Measurements from ENCODE around the gene ARHGAP22. TPM values are rescaled to one million over a fixed set of nuclear protein-coding genes. Genes with fewer than 3 reads are reported as not detected.

ARHGAP22 gene
- total RNA-seq, 1 experiment from 2014 or later: 1.8 TPM

GRCh38 chr10:48620719-48621118, 15.8 kb upstream of the ARHGAP22 start:
- no peaks in the 10 kb centered on the region for H3K4me1 ChIP-seq (ENCODE audit: control insufficient read depth, insufficient read depth, low read length)
- ATAC-seq (no peak), DNase-seq (ENCODE audit: low read depth, low spot score) (no peak)
- H3K4me3 ChIP-seq (ENCODE audit: low read depth in 2 of 2, low read length in 2 of 2): no peak overlapping the region
- intact Hi-C loops (cut with micrococcal nuclease; ENCODE audit: unreplicated experiment): no loop called here
- POLR2A ChIA-PET: no interaction called here
- H3K27me3 ChIP-seq (ENCODE audit: control insufficient read depth, insufficient read depth, low read length): no peaks in the 10 kb centered on the region; the same call in 1 of the 2 replicates
- H3K9me3 ChIP-seq (ENCODE audit: control insufficient read depth, insufficient read depth, low read depth, low read length): peaks cover 5% of the 10 kb centered on the region; the same call in 1 of the 2 replicates
- TF ChIP-seq POLR2AphosphoS5 (IDR thresholded peaks at IDR 0.05; ENCODE audit: low read depth, low read length): no peak
- TF ChIP-seq, protein P1, sequence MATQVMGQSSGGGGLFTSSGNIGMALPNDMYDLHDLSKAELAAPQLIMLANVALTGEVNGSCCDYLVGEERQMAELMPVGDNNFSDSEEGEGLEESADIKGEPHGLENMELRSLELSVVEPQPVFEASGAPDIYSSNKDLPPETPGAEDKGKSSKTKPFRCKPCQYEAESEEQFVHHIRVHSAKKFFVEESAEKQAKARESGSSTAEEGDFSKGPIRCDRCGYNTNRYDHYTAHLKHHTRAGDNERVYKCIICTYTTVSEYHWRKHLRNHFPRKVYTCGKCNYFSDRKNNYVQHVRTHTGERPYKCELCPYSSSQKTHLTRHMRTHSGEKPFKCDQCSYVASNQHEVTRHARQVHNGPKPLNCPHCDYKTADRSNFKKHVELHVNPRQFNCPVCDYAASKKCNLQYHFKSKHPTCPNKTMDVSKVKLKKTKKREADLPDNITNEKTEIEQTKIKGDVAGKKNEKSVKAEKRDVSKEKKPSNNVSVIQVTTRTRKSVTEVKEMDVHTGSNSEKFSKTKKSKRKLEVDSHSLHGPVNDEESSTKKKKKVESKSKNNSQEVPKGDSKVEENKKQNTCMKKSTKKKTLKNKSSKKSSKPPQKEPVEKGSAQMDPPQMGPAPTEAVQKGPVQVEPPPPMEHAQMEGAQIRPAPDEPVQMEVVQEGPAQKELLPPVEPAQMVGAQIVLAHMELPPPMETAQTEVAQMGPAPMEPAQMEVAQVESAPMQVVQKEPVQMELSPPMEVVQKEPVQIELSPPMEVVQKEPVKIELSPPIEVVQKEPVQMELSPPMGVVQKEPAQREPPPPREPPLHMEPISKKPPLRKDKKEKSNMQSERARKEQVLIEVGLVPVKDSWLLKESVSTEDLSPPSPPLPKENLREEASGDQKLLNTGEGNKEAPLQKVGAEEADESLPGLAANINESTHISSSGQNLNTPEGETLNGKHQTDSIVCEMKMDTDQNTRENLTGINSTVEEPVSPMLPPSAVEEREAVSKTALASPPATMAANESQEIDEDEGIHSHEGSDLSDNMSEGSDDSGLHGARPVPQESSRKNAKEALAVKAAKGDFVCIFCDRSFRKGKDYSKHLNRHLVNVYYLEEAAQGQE (IDR thresholded peaks at IDR 0.05; ENCODE audit: insufficient read depth in 1 of 2, low read depth in 2 of 2, low read length in 1 of 2): no peak
- TF ChIP-seq CTCF (IDR thresholded peaks at IDR 0.05): no peak
- no peak for TF ChIP-seq SIN3A (IDR thresholded peaks at IDR 0.05; ENCODE audit: borderline replicate concordance, insufficient read depth, low read depth, low read length)
- TF ChIP-seq TCF7L2 (IDR thresholded peaks at IDR 0.05; ENCODE audit: low read depth, low read length): no peak
- BruUV-seq (replicated peaks): no TSS peak
- in situ Hi-C loops (cut with HindIII; ENCODE audit: low pct_unique_long_range_greater_than_20kb, low sequenced_read_pairs): no loop called here
- H3K27ac ChIP-seq (ENCODE audit: low read length): no peak overlapping the region
- H3K36me3 ChIP-seq (ENCODE audit: control insufficient read depth, insufficient read depth, low read length): no peaks in the 10 kb centered on the region
- CTCF ChIA-PET: no interaction called here

GRCh38 chr10:48616436-48616835, 11.6 kb upstream of the ARHGAP22 start:
- Histone ChIP-seq H3K27me3 (ENCODE audit: control insufficient read depth, insufficient read depth, low read length) (no peaks in the 10 kb centered on the region; the same call in 1 of the 2 replicates), H3K4me3 (ENCODE audit: low read depth in 2 of 2, low read length in 2 of 2) (no peak overlapping the region), H3K36me3 (ENCODE audit: control insufficient read depth, insufficient read depth, low read length) (no peaks in the 10 kb centered on the region), H3K27ac (ENCODE audit: low read length) (no peak overlapping the region), H3K9me3 (ENCODE audit: control insufficient read depth, insufficient read depth, low read depth, low read length) (no peaks in the 10 kb centered on the region; the same call in 1 of the 2 replicates), H3K4me1 (ENCODE audit: control insufficient read depth, insufficient read depth, low read length) (no peaks in the 10 kb centered on the region)
- no peak for ATAC-seq
- intact Hi-C loops (cut with micrococcal nuclease; ENCODE audit: unreplicated experiment) (no loop called here), in situ Hi-C loops (cut with HindIII; ENCODE audit: low pct_unique_long_range_greater_than_20kb, low sequenced_read_pairs) (no loop called here)
- BruUV-seq (replicated peaks): no TSS peak
- ChIA-PET CTCF (no interaction called here), POLR2A (no interaction called here)
- no peak for TF ChIP-seq SIN3A (IDR thresholded peaks at IDR 0.05; ENCODE audit: borderline replicate concordance, insufficient read depth, low read depth, low read length)
- TF ChIP-seq POLR2AphosphoS5 (IDR thresholded peaks at IDR 0.05; ENCODE audit: low read depth, low read length): no peak
- TF ChIP-seq CTCF (IDR thresholded peaks at IDR 0.05): no peak
- TF ChIP-seq, protein P1 (IDR thresholded peaks at IDR 0.05; ENCODE audit: insufficient read depth in 1 of 2, low read depth in 2 of 2, low read length in 1 of 2): no peak
- TF ChIP-seq TCF7L2 (IDR thresholded peaks at IDR 0.05; ENCODE audit: low read depth, low read length): no peak
- DNase-seq (ENCODE audit: low read depth, low spot score): no peak
